Stimulated activated CD8-positive, alpha-beta memory T cell treated with anti-CD3 and anti-CD28 coated beads, Interleukin-12 subunit alpha, Interleukin-12 subunit beta, amount 100 ng/mL, for 1 hour (primary cell): ENCODE measurements around the gene SF3B2.
"Not testable (repeated sequence)": the region's sequence is repeated elsewhere in the genome, so short reads cannot be mapped to it uniquely, and the experiment has no call there.

ENCODE experiments used
- DNase-seq: peaks from one replicate; pipeline ENCODE4 v3.0.0-alpha.2; 2020; ENCODE audit warnings: low read depth

Gene SF3B2

GRCh38 chr11:66072081-66072480 lies 19.9 kb downstream of the SF3B2 start:
- no peak for DNase-seq

GRCh38 chr11:66072518-66072917 lies 20.4 kb downstream of the SF3B2 start:
- DNase-seq: no peak

GRCh38 chr11:66073669-66074068 lies 21.5 kb downstream of the SF3B2 start:
- no peak for DNase-seq

GRCh38 chr11:66075273-66075672 lies 23.1 kb downstream of the SF3B2 start:
- no peak for DNase-seq

- no peak for DNase-seq
These were observed 24.4 kb downstream of the SF3B2 start for GRCh38 chr11:66076561-66076960.

GRCh38 chr11:66077927-66078326 lies 25.8 kb downstream of the SF3B2 start:
- no peak for DNase-seq

- not testable (repeated sequence) for DNase-seq
These were observed 26.8 kb downstream of the SF3B2 start for GRCh38 chr11:66078949-66079348.

GRCh38 chr11:66080055-66080817 lies 28.1 kb downstream of the SF3B2 start:
- DNase-seq: peak; percentile 64

GRCh38 chr11:66081505-66081904 lies 29.3 kb downstream of the SF3B2 start:
- DNase-seq: peak; percentile 54

GRCh38 chr11:66082946-66083698 lies 31.0 kb downstream of the SF3B2 start:
- DNase-seq: no peak

- DNase-seq: no peak
These were observed 31.6 kb downstream of the SF3B2 start for GRCh38 chr11:66083767-66084166.

- no peak for DNase-seq
These were observed 32.8 kb downstream of the SF3B2 start for GRCh38 chr11:66084821-66085475.

GRCh38 chr11:66087148-66087908 lies 35.2 kb downstream of the SF3B2 start:
- no peak for DNase-seq

GRCh38 chr11:66089067-66089466 lies 36.9 kb downstream of the SF3B2 start:
- DNase-seq: no peak

GRCh38 chr11:66090288-66090687 lies 38.1 kb downstream of the SF3B2 start:
- DNase-seq: no peak

- not testable (repeated sequence) for DNase-seq
These were observed 40.0 kb downstream of the SF3B2 start for GRCh38 chr11:66092125-66092524.

- not testable (repeated sequence) for DNase-seq
These were observed 47.6 kb downstream of the SF3B2 start for GRCh38 chr11:66099746-66100145.

- peak; percentile 35 for DNase-seq
These were observed 48.3 kb downstream of the SF3B2 start for GRCh38 chr11:66100272-66101065.

GRCh38 chr11:66101066-66101464 lies 48.9 kb downstream of the SF3B2 start:
- DNase-seq: no peak

GRCh38 chr11:66104057-66104638 lies 52.0 kb downstream of the SF3B2 start:
- DNase-seq: no peak
